ENCODE results near the gene FSTL4.

FSTL4 gene

DNA sequence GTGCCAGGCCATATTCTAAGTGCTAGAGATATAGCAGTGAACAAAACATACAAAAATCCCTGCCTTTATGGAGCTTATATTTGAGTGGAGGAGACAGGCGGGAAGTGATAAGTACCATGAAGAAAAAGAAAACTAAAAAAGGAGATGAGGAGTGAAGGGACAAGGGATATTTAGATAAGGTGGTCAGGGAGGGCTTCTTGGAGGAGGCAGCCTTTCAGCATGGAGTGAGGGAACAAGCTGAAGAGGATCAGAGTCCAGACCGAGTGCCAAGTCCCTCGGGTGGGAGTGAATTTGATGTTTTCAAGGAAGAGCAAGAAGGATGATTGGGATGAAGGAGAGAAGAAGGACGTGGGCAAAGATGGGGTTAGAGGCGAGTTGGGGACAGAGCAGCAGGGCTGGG, 190.5 kb downstream of the FSTL4 start:
- DNase-seq: no peak

GRCh38 chr5:133421394-133421793, 190.9 kb downstream of the FSTL4 start:
- no peak for DNase-seq

DNA sequence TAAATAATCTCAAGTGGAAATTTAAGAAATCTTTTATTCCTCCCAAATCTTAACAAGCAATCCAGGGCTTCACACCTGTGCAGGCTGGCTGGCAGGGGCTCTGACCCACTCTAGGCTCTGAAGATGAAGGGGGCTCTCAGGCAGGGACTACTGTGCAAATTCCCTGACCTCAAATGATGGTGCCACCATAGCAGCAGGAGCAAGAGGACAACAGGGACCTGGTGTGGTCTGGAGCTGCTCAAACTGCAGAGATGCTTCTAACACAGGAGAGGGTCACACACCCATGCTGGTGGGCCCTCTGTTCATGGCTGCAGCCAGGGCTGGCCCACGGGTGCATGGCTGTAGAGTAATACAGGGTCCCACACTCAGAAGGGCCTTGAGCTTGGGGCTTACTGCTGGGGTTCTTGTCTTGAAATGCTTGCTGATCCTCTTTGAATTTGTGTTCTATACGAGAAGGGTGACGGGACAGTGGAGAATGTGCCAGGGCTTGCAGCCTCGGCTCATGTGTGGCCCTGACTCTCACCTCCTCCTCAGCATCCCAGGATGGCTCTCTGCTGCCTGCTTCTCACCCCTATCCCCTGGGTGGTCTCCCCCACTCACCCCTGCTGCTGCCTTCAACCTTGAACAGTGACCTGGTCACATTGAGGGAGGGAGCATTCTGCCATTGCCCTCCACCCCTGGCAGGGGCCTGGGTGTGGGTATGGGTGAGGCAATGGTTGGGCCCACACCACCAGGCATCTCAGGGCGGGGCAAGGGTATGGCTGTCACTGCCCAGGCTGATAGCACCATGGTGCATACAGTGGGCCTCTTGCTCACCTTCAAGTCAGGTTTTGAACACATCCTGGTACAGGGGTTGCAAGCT, 191.7 kb downstream of the FSTL4 start:
- no peak for DNase-seq

DNA sequence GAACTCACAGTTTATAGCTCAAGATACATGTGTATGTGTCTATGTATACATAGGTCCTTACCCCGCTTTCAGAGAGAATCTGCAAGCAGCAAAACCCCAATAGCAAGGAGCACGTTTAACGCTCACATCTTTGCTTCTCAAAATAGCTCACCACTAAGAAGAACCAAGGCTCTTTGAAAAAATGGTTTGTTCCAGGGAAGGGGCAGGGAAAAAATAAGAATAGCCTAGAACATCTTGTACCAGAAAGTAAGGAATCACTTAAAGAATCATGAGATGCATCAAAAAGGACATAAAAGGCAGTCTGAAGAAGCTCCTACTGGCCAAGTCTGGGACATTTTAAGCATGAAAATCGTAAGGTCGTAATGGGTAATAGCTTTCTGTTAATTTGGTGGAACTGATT, 196.4 kb downstream of the FSTL4 start:
- no peak for DNase-seq

- DNase-seq: no peak
Observed at GRCh38 chr5:133415506-133415905, 196.8 kb downstream of the FSTL4 start.

GRCh38 chr5:133412661-133413060, 199.7 kb downstream of the FSTL4 start:
- no peak for DNase-seq

DNA sequence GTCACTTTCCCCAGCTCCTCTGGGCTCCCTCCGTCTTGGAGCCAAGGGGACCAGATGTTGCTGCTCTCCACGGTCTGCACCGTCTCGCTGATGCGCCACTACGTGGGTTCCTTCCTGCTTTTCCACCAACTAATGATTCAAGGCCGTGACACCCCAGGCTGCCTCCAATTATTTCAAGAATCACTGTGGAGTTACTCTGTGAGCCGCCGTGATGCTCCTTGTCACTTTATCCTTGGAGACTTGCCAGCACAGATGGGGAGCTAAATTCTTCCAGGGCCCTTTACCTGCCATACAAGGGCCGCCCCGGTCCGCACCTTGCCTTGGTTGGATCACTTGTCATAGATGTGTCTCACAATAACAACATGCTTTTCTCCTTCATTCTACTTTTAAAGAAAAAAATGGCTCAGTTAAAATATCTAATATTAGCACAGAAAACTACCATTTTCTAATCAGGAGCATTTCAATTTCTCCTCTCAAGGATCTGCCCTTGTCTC, 202.0 kb downstream of the FSTL4 start:
- no peak for DNase-seq

DNA sequence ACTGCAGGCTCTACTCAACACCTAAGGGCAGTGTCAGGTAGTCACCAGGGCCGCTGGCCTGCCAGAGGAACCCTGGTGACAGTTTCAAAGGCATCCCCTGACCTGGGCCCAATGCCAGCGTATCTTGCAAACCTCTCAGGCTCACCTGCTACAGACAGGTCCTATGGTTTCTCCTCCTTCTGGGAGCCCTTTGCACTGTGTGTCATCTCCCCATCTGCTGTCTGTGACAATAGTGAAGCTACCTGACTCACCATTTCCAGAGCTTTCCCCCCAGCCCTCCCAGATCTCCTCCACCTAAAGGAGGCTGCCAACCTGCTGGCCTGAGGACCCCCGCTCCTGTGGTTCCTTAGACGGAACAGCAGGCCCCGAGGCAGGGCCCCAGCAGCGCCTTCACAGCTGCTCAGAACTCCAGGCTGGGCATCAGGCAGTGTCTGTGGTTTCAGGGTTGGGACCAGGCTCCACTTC, 203.1 kb downstream of the FSTL4 start:
- DNase-seq: no peak

GRCh38 chr5:133408322-133408721, 204.0 kb downstream of the FSTL4 start:
- no peak for DNase-seq

GRCh38 chr5:133406977-133407632, 205.2 kb downstream of the FSTL4 start:
- DNase-seq: no peak

- no peak for DNase-seq
Observed at GRCh38 chr5:133406208-133406976, 205.9 kb downstream of the FSTL4 start.

DNA sequence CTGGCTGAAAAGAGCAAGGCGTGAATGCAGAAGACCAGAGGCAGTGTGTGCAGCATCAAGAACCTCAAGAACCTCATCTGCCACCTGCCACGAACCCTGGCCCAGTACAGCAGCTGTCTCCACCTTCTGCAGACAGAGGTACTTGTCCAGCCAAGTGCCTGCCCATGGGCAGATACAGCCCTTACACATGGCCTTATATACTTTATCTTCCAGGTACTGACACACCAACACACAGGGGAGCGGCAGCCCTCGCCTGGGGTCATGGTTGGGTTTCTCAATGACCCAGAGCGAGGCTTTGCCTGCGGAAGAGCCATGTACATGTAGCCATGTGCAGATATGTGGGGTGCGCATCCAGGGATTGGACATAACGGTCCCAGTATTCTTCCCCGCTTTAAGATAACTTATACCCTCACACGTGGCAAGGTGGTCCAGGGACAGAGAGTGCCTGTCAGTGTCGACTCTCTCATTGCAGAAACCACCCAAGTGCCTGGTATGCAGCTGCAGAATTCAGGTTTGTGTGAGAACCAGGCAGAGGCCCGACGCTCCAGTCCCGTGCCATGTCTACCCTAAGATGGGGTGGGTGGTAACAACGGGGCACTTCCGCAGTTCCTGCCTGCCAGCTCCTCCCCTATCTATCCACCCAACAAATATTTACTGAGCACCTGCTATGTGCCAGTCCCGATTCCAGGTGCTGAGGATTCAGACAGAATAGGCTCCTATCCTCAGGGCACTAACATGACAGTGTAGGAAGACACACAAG, 206.9 kb downstream of the FSTL4 start:
- no peak for DNase-seq

- DNase-seq: no peak
Observed at GRCh38 chr5:133404724-133405123, 207.6 kb downstream of the FSTL4 start.

DNA sequence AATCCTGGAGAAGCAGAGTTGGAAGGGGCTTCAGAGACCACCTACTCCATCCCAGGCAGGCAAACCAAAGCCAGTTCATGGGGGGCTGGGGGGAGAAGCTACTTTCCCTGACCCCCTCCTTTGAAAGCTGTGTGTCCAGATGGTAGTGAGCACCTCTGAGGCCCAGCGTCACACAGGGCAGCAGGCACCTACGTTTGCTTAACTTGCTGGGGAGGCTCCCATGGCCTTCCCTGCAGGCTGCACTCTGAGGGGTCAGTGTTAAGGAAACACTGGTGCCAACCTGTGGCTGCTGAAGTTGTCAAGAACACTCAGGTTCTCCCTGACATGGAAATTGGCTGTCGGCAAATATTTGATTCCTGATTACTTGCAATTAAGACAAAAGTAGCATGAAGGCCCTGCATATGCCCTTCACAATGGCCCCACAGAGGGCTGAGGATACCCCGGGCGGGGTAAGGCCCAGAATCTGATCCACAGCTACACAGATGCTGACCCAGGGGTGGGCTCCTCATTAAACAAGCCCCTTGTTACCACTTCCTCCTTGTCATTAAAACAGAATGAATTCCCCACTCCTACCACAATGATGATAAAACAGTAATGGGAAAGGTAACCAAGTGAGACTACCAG, 208.5 kb downstream of the FSTL4 start:
- DNase-seq: no peak

DNA sequence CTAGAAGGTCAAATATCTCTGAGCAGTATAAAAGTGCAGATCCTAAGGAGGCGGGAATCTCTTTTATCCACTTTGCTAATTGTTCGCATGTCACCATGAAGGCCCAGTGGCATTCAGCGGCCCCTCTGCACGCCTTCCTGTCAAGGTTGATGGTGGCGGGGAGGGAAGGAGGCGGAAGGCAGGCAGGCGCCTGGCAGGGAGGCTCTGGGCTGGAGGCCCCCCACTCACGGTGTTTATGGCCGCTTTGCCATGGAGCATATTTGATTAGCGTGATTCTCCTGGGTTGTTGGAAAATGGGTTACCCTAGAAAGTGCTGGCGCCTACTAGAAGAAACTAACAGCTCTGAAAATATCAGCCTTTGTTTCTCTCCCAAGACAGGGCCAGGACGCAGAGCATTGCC, 209.6 kb downstream of the FSTL4 start:
- no peak for DNase-seq

- no peak for DNase-seq
Observed at GRCh38 chr5:133401731-133402347, 210.5 kb downstream of the FSTL4 start.

- DNase-seq: no peak
Observed at GRCh38 chr5:133400831-133401351, 211.4 kb downstream of the FSTL4 start.

DNA sequence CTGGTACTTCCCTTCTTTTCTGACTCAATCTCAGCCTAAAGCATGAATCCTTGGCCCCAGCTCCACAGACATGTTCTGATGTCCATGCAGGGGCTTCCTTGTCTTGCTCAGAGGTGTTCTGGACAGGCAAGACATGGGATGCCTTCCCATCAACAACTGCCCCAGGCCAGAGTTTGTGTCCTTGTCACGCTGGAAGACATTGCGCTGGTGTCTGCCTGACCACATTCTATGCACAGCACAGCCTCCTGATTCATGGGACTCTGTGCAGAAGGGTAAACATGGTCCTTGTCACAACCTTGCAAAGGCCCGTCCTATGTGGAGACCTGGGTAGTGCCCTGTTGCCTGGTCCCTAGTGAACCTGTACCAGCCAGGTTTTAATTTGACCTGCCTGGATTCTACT, 212.2 kb downstream of the FSTL4 start:
- no peak for DNase-seq

- no peak for DNase-seq
Observed at GRCh38 chr5:133399247-133399891, 213.0 kb downstream of the FSTL4 start.

GRCh38 chr5:133398646-133399101, 213.7 kb downstream of the FSTL4 start:
- DNase-seq: no peak

Data from stimulated activated naive CD4-positive, alpha-beta T cell treated with Interleukin-2 at 50 U/mL for 16 hours (primary cell).